HEK293 (cell line): ENCODE measurements around the gene PDZD2.

ENCODE experiments used
- CTCF ChIA-PET: fragments of 350-600 bp; formaldehyde crosslinking; extraction: SDS; loops from one replicate; lab custom pipeline; 2021; ENCODE audit warnings: antibody characterized with exemption; lab: Yijun Ruan, JAX
- POLR2A ChIA-PET: fragments of 300-600 bp; formaldehyde crosslinking; extraction: SDS; loops from one replicate; lab custom pipeline; 2020; ENCODE audit warnings: antibody characterized with exemption, inconsistent platforms; lab: Yijun Ruan, JAX
- H3K27ac ChIP-seq: fragments of 200-500 bp; sonication (Bioruptor generic); 2 replicates; pipeline ENCODE4 v1.5.1; 2014; ENCODE audit warnings: low read depth, low read length, control low read depth, inconsistent platforms; ENCODE audit errors: extremely low read depth
- H3K36me3 ChIP-seq, 2 experiments: fragments of 200-500 bp in 1 of 2; sonication (Bioruptor generic) in 1 of 2; 1 replicate in 1 of 2; 2 replicates in 1 of 2; pipeline ENCODE4 v1.5.1; 2014 to 2017; ENCODE audit warnings: inconsistent platforms in 2 of 2, low read length in 2 of 2; ENCODE audit not compliant: control insufficient read depth in 2 of 2, insufficient read depth in 1 of 2
- H3K4me1 ChIP-seq: fragments of 200-500 bp; sonication (Bioruptor generic); 2 replicates; pipeline ENCODE4 v1.5.1; 2014; ENCODE audit warnings: mild to moderate bottlenecking, low read length, inconsistent platforms; ENCODE audit not compliant: control insufficient read depth, insufficient read depth
- H3K4me3 ChIP-seq: 2 replicates; pipeline ENCODE4 v1.5.1; 2011; ENCODE audit warnings: low read depth, mild to moderate bottlenecking, control low read depth, low read length, moderate library complexity
- H3K9me3 ChIP-seq: fragments of 200-500 bp; sonication (Bioruptor generic); 2 replicates; pipeline ENCODE4 v1.5.1; 2014; ENCODE audit warnings: low read depth, low read length, inconsistent platforms; ENCODE audit not compliant: control insufficient read depth, insufficient read depth
- BCL11A ChIP-seq: fragments of 450-650 bp; formaldehyde crosslinking; IDR thresholded peaks from 2 replicates; pipeline ENCODE4 v1.5.1; 2016; ENCODE audit warnings: low read depth, missing biosample characterization, missing genetic modification characterization
- EGR2 ChIP-seq: fragments of 450-650 bp; formaldehyde crosslinking; IDR thresholded peaks from 2 replicates; pipeline ENCODE4 v1.5.1; 2016; ENCODE audit warnings: low read depth, missing biosample characterization, missing genetic modification characterization
- HOXC10 ChIP-seq: sonication (generic); formaldehyde crosslinking; IDR thresholded peaks from 2 replicates; pipeline ENCODE4 v1.8.1; 2023; ENCODE audit warnings: mild to moderate bottlenecking, missing genetic modification reagents
- PRDM10 ChIP-seq: fragments of 450-650 bp; formaldehyde crosslinking; IDR thresholded peaks from 2 replicates; pipeline ENCODE4 v1.5.1; 2016; ENCODE audit warnings: missing biosample characterization, missing genetic modification characterization
- ZBTB7A ChIP-seq: fragments of 450-650 bp; formaldehyde crosslinking; IDR thresholded peaks from 2 replicates; pipeline ENCODE4 v1.5.1; 2016; ENCODE audit warnings: low read depth, missing biosample characterization, missing genetic modification characterization
- ZIC2 ChIP-seq: fragments of 450-650 bp; formaldehyde crosslinking; IDR thresholded peaks from 2 replicates; pipeline ENCODE4 v1.5.1; 2016; ENCODE audit warnings: missing biosample characterization, missing genetic modification characterization
- ZNF121 ChIP-seq: fragments of 450-650 bp; formaldehyde crosslinking; IDR thresholded peaks from 2 replicates; pipeline ENCODE4 v1.5.1; 2016; ENCODE audit warnings: missing biosample characterization, missing genetic modification characterization
- ZNF157 ChIP-seq: fragments of 450-650 bp; formaldehyde crosslinking; IDR thresholded peaks from 2 replicates; pipeline ENCODE4 v1.5.1; 2016; ENCODE audit warnings: missing biosample characterization, missing genetic modification characterization
- ZNF169 ChIP-seq: fragments of 450-650 bp; formaldehyde crosslinking; IDR thresholded peaks from 2 replicates; pipeline ENCODE4 v1.5.1; 2016; ENCODE audit warnings: missing biosample characterization, missing genetic modification characterization
- ZNF311 ChIP-seq: fragments of 450-650 bp; formaldehyde crosslinking; IDR thresholded peaks from 2 replicates; pipeline ENCODE4 v1.5.1; 2017; ENCODE audit warnings: missing biosample characterization, missing genetic modification characterization, borderline replicate concordance
- ZNF362 ChIP-seq: fragments of 450-650 bp; formaldehyde crosslinking; IDR thresholded peaks from 2 replicates; pipeline ENCODE4 v1.5.1; 2016; ENCODE audit warnings: missing biosample characterization, missing genetic modification characterization
- ZNF366 ChIP-seq: fragments of 450-650 bp; formaldehyde crosslinking; conservative IDR thresholded peaks from 2 replicates; pipeline ENCODE4 v1.5.1; 2016; ENCODE audit warnings: missing biosample characterization, missing genetic modification characterization
- ZNF488 ChIP-seq: fragments of 450-650 bp; formaldehyde crosslinking; IDR thresholded peaks from 2 replicates; pipeline ENCODE4 v1.5.1; 2016; ENCODE audit warnings: missing biosample characterization, missing genetic modification characterization
- ZNF521 ChIP-seq: fragments of 450-650 bp; formaldehyde crosslinking; IDR thresholded peaks from 2 replicates; pipeline ENCODE4 v1.5.1; 2017; ENCODE audit warnings: missing biosample characterization, mild to moderate bottlenecking, missing genetic modification characterization
- ZNF529 ChIP-seq: fragments of 450-650 bp; formaldehyde crosslinking; IDR thresholded peaks from 2 replicates; pipeline ENCODE4 v1.5.1; 2017; ENCODE audit warnings: missing genetic modification characterization, missing biosample characterization; ENCODE audit not compliant: insufficient replicate concordance
- ZNF571 ChIP-seq: fragments of 450-650 bp; formaldehyde crosslinking; IDR thresholded peaks from 2 replicates; pipeline ENCODE4 v1.5.0; 2017; ENCODE audit warnings: missing biosample characterization, missing genetic modification characterization
- ZNF600 ChIP-seq: fragments of 450-650 bp; formaldehyde crosslinking; IDR thresholded peaks from 2 replicates; pipeline ENCODE4 v1.5.1; 2016; ENCODE audit warnings: missing biosample characterization, missing genetic modification characterization
- ZNF623 ChIP-seq: fragments of 450-650 bp; formaldehyde crosslinking; IDR thresholded peaks from 2 replicates; pipeline ENCODE4 v1.5.1; 2016; ENCODE audit warnings: missing biosample characterization, missing genetic modification characterization
- ZNF677 ChIP-seq: fragments of 450-650 bp; IDR thresholded peaks from 2 replicates; pipeline ENCODE4 v1.5.0; 2018; ENCODE audit warnings: missing biosample characterization, mild to moderate bottlenecking, missing genetic modification characterization, moderate library complexity
- ZNF704 ChIP-seq: fragments of 450-650 bp; formaldehyde crosslinking; IDR thresholded peaks from 2 replicates; pipeline ENCODE4 v1.5.1; 2016; ENCODE audit warnings: missing biosample characterization, missing genetic modification characterization
- ZNF747 ChIP-seq: fragments of 450-650 bp; formaldehyde crosslinking; IDR thresholded peaks from 2 replicates; pipeline ENCODE4 v1.5.1; 2016; ENCODE audit warnings: missing biosample characterization, missing genetic modification characterization
- ZNF792 ChIP-seq: fragments of 450-650 bp; formaldehyde crosslinking; IDR thresholded peaks from 2 replicates; pipeline ENCODE4 v1.5.1; 2016; ENCODE audit warnings: missing biosample characterization, missing genetic modification characterization
- ZSCAN16 ChIP-seq: fragments of 450-650 bp; formaldehyde crosslinking; IDR thresholded peaks from 2 replicates; pipeline ENCODE4 v1.5.1; 2016; ENCODE audit warnings: missing biosample characterization, missing genetic modification characterization
- ZXDB ChIP-seq: fragments of 450-650 bp; formaldehyde crosslinking; IDR thresholded peaks from 2 replicates; pipeline ENCODE4 v1.5.1; 2016; ENCODE audit warnings: missing biosample characterization, missing genetic modification characterization

The PDZD2 gene

GRCh38 chr5:31641059-31641458 lies 2.1 kb downstream of the PDZD2 start:
- Histone ChIP-seq H3K4me1 (peaks cover 9% of the 10 kb centered on the region), H3K4me3 (no peak overlapping the region), H3K36me3 (no peaks in the 10 kb centered on the region), H3K9me3 (no peaks in the 10 kb centered on the region), H3K27ac (no peak overlapping the region)
- POLR2A ChIA-PET = no interaction called here
- CTCF ChIA-PET = interaction anchor here (0.6 to 1.0 kb wide), 2 partner anchors 12 to 452 kb away, joined by 3 to 4 read pairs; no protein-coding TSS in a partner anchor
- no peak for TF ChIP-seq ZNF169
- TF ChIP-seq ZSCAN16 (tag by site-specific recombination) = no peak
- TF ChIP-seq ZNF366 (tag by site-specific recombination) = no peak
- TF ChIP-seq ZNF704 (tag by site-specific recombination) = no peak
- no peak for TF ChIP-seq HOXC10 (CRISPR knock-in tag)
- no peak for TF ChIP-seq ZNF571 (tag by site-specific recombination)
- no peak for TF ChIP-seq ZNF121 (tag by site-specific recombination)
- no peak for TF ChIP-seq BCL11A (tag by site-specific recombination)
- no peak for TF ChIP-seq ZNF623 (tag by site-specific recombination)
- no peak for TF ChIP-seq ZNF521 (tag by site-specific recombination)
- no peak for TF ChIP-seq ZBTB7A (tag by site-specific recombination)
- TF ChIP-seq ZNF677 (tag by site-specific recombination) = no peak
- TF ChIP-seq ZNF362 (tag by site-specific recombination) = no peak
- no peak for TF ChIP-seq ZNF529 (tag by site-specific recombination)
- no peak for TF ChIP-seq ZNF157 (tag by site-specific recombination)

- ChIA-PET POLR2A (no interaction called here), CTCF (interaction anchor here (1.0 kb wide), 1 partner anchor 451 kb away, joined by 3 read pairs; no protein-coding TSS in a partner anchor)
- no peak for TF ChIP-seq ZNF792 (tag by site-specific recombination)
- peak; percentile 68 for TF ChIP-seq ZNF600 (tag by site-specific recombination)
- TF ChIP-seq ZNF747 (tag by site-specific recombination) = no peak
- no peak overlapping the region for H3K27ac ChIP-seq
- no peak overlapping the region for H3K4me3 ChIP-seq
- no peaks in the 10 kb centered on the region for H3K9me3 ChIP-seq
- peaks cover 9% of the 10 kb centered on the region for H3K4me1 ChIP-seq
- no peaks in the 10 kb centered on the region for H3K36me3 ChIP-seq
Observed at GRCh38 chr5:31641575-31641974, 2.6 kb downstream of the PDZD2 start.

- Histone ChIP-seq H3K27ac (no peak overlapping the region), H3K4me1 (no peaks in the 10 kb centered on the region), H3K9me3 (no peaks in the 10 kb centered on the region), H3K4me3 (no peak overlapping the region), H3K36me3 (no peaks in the 10 kb centered on the region)
- POLR2A ChIA-PET = no interaction called here
- CTCF ChIA-PET = no interaction called here
- TF ChIP-seq ZXDB (tag by site-specific recombination) (no peak), ZIC2 (tag by site-specific recombination) (peak; percentile 75), ZNF488 (tag by site-specific recombination) (no peak), EGR2 (tag by site-specific recombination) (peak; percentile 92), ZNF529 (tag by site-specific recombination) (no peak), ZNF311 (no peak), PRDM10 (no peak)
Observed at GRCh38 chr5:31645420-31646081, 6.6 kb downstream of the PDZD2 start.
